ENCODE data around the gene MERTK.
A peak's percentile ranks its signal among the peaks of the same experiment; 100 is the strongest.
"Not testable (repeated sequence)": the region's sequence is repeated elsewhere in the genome, so short reads cannot be mapped to it uniquely, and the experiment has no call there.

Gene MERTK

GRCh38 chr2:111963508-111963907 is 65.1 kb downstream of the MERTK start:
- DNase-seq; intact Hi-C loops (cut with DNase I): not testable (repeated sequence)

GRCh38 chr2:111965062-111965461 is 66.7 kb downstream of the MERTK start:
- no peak for DNase-seq
- intact Hi-C loops (cut with DNase I): no loop called here

GRCh38 chr2:111966241-111966640 is 67.8 kb downstream of the MERTK start:
- DNase-seq: no peak
- intact Hi-C loops (cut with DNase I): no loop called here

- DNase-seq: no peak
- intact Hi-C loops (cut with DNase I): no loop called here
Measured at GRCh38 chr2:111967018-111967417, 68.6 kb downstream of the MERTK start.

GRCh38 chr2:111970453-111970852 is 72.0 kb downstream of the MERTK start:
- no peak for DNase-seq
- intact Hi-C loops (cut with DNase I): no loop called here

- no peak for DNase-seq
Measured at GRCh38 chr2:111972955-111973565, 74.7 kb downstream of the MERTK start.

GRCh38 chr2:111973701-111974100 is 75.3 kb downstream of the MERTK start:
- DNase-seq: no peak
- intact Hi-C loops (cut with DNase I): no loop called here

More at GRCh38 chr2:111972955-111973565, 74.7 kb downstream of the MERTK start:
- intact Hi-C loops (cut with DNase I): no loop called here

- no peak for DNase-seq
- intact Hi-C loops (cut with DNase I): no loop called here
Measured at GRCh38 chr2:111975053-111975552, 76.7 kb downstream of the MERTK start.

GRCh38 chr2:111975819-111976218 is 77.4 kb downstream of the MERTK start:
- intact Hi-C loops (cut with DNase I): no loop called here
- DNase-seq: no peak

GRCh38 chr2:111977240-111977639 is 78.8 kb downstream of the MERTK start:
- no peak for DNase-seq
- intact Hi-C loops (cut with DNase I): no loop called here

GRCh38 chr2:111978452-111979170 is 80.2 kb downstream of the MERTK start:
- intact Hi-C loops (cut with DNase I): no loop called here
- no peak for DNase-seq

- intact Hi-C loops (cut with DNase I): no loop called here
- no peak for DNase-seq
Measured at GRCh38 chr2:111981666-111982065, 83.3 kb downstream of the MERTK start.

- intact Hi-C loops (cut with DNase I): no loop called here
- no peak for DNase-seq
Measured at GRCh38 chr2:111982822-111983221, 84.4 kb downstream of the MERTK start.

- intact Hi-C loops (cut with DNase I): no loop called here
- DNase-seq: no peak
Measured at GRCh38 chr2:111983478-111984212, 85.2 kb downstream of the MERTK start.

- no peak for DNase-seq
- intact Hi-C loops (cut with DNase I): no loop called here
Measured at GRCh38 chr2:111984213-111984604, 85.8 kb downstream of the MERTK start.

- intact Hi-C loops (cut with DNase I): no loop called here
- no peak for DNase-seq
Measured at GRCh38 chr2:111985514-111985913, 87.1 kb downstream of the MERTK start.

GRCh38 chr2:111986116-111986900 is 87.9 kb downstream of the MERTK start:
- intact Hi-C loops (cut with DNase I): no loop called here

GRCh38 chr2:111990375-111990774 is 92.0 kb downstream of the MERTK start:
- DNase-seq: no peak
- intact Hi-C loops (cut with DNase I): no loop called here

More at GRCh38 chr2:111986116-111986900, 87.9 kb downstream of the MERTK start:
- DNase-seq: no peak

GRCh38 chr2:111990856-111991255 is 92.4 kb downstream of the MERTK start:
- peak in 1 of 42 donors; percentile 27 for DNase-seq
- intact Hi-C loops (cut with DNase I): no loop called here

Data from head of caudate nucleus (tissue), 42 donors.